A549 treated with RU486 at 1 μM for 4 hours (cell line): ENCODE measurements around the gene FCRL2. TPM values are rescaled to one million over a fixed set of nuclear protein-coding genes. Genes with fewer than 3 reads are reported as not detected.

Source experiments
- total RNA-seq: library from RNA; stranded (reverse); fragments of 200-300 nt; extraction: Qiagen RNA extraction; gene quantifications from 5 replicates; pipeline ENCODE4 v1.2.3, GENCODE V29; 2022; ENCODE audit warnings: low read depth

Gene FCRL2
- total RNA-seq, result not detected in 5 replicates

GRCh38 chr1:157776971-157777391, at the start of gene FCRL2:
TSS of gene FCRL2 (minus strand) at chr1:157777132. CDS start at chr1:157777073, 59 bp downstream.

GRCh38 chr1:157819896-157820295, 43.0 kb upstream of the FCRL2 start, which contains the start of gene FCRL1:
TSS of gene FCRL1 (minus strand) at chr1:157820120. CDS start at chr1:157820037, 83 bp downstream.

GRCh38 chr1:157700732-157701131, 76.2 kb downstream of the FCRL2 start, which contains the start of gene FCRL3:
TSS of gene FCRL3 (minus strand) at chr1:157700769. CDS start at chr1:157700489, 280 bp downstream.

Other genes with a start within 250 kb of the FCRL2 start
- not detected in 5 replicates for gene FCRL5, start 224.6 kb downstream of the FCRL2 start, total RNA-seq
- not detected in 5 replicates for gene FCRL4, start 179.0 kb downstream of the FCRL2 start, total RNA-seq
- not detected in 5 replicates for gene FCRL3, start 76.4 kb downstream of the FCRL2 start, total RNA-seq
- gene FCRL1, start 43.0 kb upstream of the FCRL2 start, total RNA-seq, result not detected in 5 replicates
- gene CD5L, start 64.7 kb upstream of the FCRL2 start, total RNA-seq, result not detected in 5 replicates
- 24.7 to 34.8 TPM (median 31.6 TPM) in 5 replicates for gene KIRREL1, start 216.5 kb upstream of the FCRL2 start, total RNA-seq